ENCODE measurements around the gene CNTN5.

CNTN5 gene

GRCh38 chr11:99534812-99535211 is 514.1 kb downstream of the CNTN5 start:
- no peak for DNase-seq

DNA sequence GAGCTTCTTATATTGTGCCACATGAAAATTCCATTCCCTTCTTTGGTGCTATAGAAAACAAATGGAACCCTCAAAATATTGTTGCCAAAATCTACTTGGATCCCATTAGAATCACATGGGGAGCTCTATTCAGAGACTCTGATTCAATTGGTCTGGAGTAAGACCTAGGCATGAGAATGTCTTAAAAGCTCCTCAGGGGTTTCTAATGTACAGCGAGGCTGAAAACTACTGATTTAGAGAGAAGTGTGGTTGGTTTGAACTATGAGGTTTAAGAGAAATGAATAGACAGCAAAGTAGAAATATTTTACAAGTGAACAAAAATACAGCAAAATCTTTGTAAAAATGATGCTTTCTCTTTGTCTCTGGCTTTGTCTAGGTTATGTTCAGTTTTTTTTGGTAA is 514.7 kb downstream of the CNTN5 start:
- no peak for DNase-seq

DNA sequence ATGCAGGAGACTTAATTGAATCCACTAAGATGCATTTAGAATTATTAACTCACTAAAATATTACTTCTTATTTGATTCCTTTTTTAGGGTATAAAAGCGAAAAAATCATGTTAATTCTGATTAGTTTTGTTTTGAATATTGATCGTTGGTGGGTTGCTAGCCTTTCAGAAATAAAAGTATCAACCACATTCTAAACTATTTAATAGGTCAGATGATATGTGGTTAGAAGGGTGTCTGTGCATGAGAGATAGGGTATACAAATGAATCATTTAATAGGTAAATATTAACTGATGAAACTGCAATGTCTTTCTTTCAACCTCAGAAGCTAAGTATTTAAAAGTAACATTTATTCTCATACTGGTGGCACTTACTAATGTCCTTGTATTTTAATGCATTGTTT is 515.1 kb downstream of the CNTN5 start:
- no peak for DNase-seq

GRCh38 chr11:99537681-99538080 is 516.9 kb downstream of the CNTN5 start:
- DNase-seq = no peak

- no peak for DNase-seq
Observed at GRCh38 chr11:99545616-99546015, 524.9 kb downstream of the CNTN5 start.

DNA sequence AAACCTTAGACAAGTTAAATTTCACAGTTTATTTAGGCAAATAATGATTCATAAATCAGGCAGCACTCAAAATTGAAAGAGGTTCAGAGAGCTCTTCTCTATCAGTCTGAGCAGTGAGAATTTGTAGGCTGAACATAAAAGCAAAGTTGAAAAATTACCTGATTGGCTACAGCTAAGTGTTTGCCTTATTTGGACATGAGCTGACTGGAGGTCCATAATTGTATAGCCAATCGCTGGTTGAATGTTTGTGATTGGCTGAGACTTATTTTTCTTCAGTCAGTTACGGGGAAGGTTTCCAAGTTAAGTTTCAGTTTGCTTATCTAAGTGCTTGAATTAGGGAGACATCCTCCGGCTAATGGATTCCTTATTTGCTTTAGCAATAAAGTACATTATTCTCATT is 527.5 kb downstream of the CNTN5 start:
- DNase-seq = no peak

- no peak for DNase-seq
Observed at GRCh38 chr11:99554232-99554903, 533.6 kb downstream of the CNTN5 start.

DNA sequence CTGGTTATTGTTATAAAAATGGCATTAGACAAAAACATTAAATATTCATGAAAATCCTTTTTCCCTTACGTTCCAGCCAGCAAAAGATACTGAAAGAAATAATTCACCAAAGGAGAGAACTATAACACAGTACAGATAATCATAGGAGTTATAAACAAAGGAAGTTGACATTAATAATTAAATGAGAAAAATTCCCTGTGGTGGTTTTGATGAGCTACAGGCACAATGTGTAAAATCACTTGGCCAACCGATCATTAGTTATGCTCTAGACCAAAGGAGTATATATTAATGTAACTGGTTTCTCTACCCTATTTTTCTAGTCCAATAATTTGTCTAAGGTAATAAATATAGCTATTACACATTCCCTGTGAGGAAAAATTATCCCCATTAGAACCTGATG is 534.7 kb downstream of the CNTN5 start:
- DNase-seq = no peak

- no peak for DNase-seq
Observed at GRCh38 chr11:99565333-99565732, 544.6 kb downstream of the CNTN5 start.

DNA sequence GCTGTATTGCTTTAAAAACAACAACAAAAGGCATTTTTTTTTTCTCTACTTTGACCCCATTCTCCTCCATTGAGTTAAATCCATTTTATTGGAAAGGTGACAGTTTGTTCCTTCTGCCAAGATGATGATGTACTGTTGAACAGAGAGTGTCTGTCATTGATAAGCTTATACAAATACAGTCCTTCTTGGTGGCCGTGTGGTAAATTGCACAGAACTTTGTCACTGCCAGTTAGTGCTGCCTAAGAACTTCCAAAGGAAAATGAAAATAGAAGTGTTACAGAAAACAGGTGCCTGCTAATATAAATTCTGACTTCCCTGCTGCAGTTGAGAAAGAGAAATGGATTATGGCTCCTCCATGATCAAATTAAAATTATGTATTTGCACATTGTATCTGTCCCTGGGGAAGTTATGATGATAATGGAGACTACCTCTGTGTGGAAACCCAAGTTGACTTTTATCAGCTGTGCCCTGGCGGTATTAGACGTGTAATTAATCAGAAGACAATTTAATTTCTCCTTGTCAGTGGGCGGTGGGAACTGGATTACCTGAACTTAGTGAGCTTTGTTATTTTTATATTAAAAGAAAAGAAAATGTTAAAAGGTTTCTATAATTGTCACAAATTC is 546.7 kb downstream of the CNTN5 start:
- DNase-seq = no peak

GRCh38 chr11:99568808-99569207 is 548.1 kb downstream of the CNTN5 start:
- no peak for DNase-seq

GRCh38 chr11:99571094-99571493 is 550.3 kb downstream of the CNTN5 start:
- no peak for DNase-seq

DNA sequence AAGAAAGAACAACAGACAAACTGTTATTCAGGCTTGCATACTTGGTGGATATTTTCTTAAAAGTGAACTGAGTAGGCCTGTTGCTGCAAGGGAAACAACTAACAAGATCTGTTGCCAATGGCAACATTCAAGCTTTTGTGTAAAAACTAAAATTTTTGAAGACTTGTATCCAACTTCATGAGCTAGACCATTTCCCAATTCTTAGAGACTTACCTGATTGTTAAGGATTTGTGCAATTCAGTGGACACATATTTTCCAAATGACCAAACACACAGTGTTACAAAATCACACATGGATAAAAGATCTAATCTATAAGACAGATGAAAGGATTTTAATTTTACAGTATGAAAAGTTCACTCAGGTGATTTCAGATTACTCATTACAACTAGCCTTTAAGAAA is 564.1 kb downstream of the CNTN5 start:
- DNase-seq = no peak

DNA sequence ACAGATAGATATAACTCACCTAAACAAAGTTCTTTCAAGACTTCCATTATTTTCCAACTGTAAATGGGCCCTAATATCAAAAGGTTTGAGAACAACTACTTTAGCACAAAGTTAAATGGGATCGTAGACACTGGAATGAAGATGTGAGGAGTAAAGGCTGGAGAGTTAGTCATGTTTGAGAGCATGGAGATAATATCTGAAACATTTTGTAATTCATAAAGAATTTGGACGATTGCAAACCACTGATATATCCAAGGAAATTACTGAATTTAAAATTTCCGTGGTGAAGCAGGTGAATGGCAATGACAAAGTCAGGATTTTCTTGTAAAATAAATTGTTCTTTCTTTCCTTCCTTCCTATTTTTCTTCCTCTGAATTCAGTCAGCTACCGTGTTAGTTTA is 564.9 kb downstream of the CNTN5 start:
- no peak for DNase-seq

GRCh38 chr11:99589771-99590170 is 569.0 kb downstream of the CNTN5 start:
- no peak for DNase-seq

- no peak for DNase-seq
Observed at GRCh38 chr11:99592266-99592665, 571.5 kb downstream of the CNTN5 start.

DNA sequence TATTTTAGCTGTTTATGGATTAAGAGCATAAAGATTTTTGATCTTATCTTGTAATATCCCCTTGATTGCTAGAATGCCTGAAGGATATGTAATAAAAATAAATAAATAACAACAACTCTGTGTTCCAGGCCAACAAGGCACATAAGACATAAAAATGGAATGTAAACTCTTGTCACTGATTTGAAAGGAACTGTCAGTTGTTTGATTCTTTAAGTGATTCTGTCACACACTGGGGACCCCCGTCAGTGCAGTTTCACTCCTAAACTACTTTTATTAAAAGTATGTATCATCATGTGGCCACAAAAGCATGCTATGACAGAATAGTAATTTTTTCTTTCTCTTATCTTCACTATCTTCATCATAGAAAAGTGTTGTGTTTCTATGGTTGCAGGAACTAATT is 572.4 kb downstream of the CNTN5 start:
- DNase-seq = no peak

DNA sequence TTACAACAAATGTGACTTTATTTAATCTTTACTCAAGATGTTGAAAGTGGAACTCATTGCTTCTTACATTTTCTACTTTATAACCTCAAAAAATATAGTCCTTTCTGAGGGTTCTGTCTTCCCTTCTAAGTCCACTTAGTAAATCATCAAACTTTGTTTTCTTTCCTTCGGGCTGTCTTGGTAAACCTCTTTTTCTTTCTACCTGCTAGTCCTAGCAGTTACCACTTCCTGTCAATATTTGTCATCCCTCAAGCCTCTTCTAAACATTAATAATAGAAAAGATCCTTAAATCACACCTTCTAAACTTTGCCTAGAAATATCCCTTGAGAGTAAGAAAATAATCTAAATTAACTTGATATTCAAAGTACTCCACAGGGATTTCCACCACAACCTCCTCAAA is 580.4 kb downstream of the CNTN5 start:
- DNase-seq = no peak

GRCh38 chr11:99614352-99614751 is 593.6 kb downstream of the CNTN5 start:
- DNase-seq = no peak

- no peak for DNase-seq
Observed at GRCh38 chr11:99630629-99631028, 609.9 kb downstream of the CNTN5 start.

DNA sequence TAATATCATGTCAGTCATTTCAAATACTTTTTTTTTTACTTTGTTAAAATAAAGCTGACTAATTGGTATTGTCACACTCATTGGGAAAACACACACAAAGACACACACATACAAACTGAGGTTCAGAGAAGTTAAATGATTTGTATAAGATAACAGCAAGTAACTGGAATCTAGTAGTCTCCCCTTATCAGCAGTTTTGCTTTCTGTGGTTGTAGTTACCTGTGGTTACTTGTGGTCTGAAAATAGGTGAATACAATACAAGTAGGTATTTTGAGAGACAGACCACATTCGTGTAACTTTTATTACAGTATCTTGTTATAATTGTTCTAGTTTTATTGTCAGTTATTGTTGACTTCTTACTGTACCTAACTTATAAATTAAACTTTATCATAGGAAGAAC is 610.9 kb downstream of the CNTN5 start:
- DNase-seq = no peak

DNA sequence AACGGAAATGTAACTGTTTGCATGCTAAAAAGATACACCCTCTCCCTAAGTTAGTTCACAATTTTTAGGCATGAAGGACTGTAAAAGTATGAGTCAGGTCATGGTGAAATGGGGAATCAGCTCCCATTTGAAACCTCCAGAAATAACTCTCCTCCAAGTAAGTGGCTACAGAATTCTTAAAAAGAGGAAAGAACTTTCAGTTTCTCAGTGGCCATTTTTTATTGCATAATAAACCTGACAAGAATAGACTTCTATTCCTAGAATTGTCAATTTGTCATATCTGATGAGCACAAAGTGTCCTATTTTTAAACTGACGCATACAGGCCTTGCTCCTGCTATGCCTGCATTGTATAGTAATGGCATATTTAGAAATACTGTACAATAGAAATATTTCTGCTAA is 612.2 kb downstream of the CNTN5 start:
- no peak for DNase-seq

DNA sequence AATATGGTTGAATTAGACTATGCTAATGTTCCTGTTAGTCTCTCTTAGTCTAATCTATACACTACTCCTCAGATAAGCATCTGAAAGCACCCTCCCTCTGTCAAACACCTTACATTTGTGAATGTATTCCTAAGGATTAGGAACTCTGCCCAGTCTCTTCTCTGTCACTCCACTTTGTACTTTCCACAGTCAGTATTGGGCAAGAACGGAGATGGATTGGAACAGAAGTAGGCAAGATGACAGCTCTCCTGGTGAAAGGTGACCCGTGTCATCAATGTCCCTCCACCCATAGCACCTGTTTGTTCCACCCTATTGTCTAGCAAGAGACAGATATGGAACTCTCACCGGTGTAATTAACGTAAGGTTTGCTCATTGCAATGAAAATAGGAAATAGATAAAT is 613.8 kb downstream of the CNTN5 start:
- no peak for DNase-seq

GRCh38 chr11:99638073-99638553 is 617.4 kb downstream of the CNTN5 start:
- no peak for DNase-seq

GRCh38 chr11:99640671-99641070 is 619.9 kb downstream of the CNTN5 start:
- no peak for DNase-seq

All from DMS79 treated with DMSO at 0.1 percent for 48 hours (cell line).